NCI-H446 treated with DMSO at 0.1 percent for 48 hours (cell line): ENCODE data around the gene AMPD3.
"Not testable (repeated sequence)": the region's sequence is repeated elsewhere in the genome, so short reads cannot be mapped to it uniquely, and the experiment has no call there.

Experiments used
- DNase-seq: peaks from one replicate; lab custom pipeline; 2025; lab: John Stamatoyannopoulos, UW

AMPD3 gene

GRCh38 chr11:10454878-10455631, at the start of gene AMPD3:
Gene AMPD3 (plus strand): TSS chr11:10455264. CDS start chr11:10461520, 6,256 bp downstream.
- DNase-seq, result no peak

GRCh38 chr11:10405865-10406592, 49.0 kb upstream of the AMPD3 start:
- peak; percentile 78 for DNase-seq

- peak; percentile 22 for DNase-seq
Observed at GRCh38 chr11:10407055-10407454, 48.0 kb upstream of the AMPD3 start.

- DNase-seq, result no peak
Observed at GRCh38 chr11:10407749-10408685, 47.0 kb upstream of the AMPD3 start.

GRCh38 chr11:10409207-10409661, 45.8 kb upstream of the AMPD3 start:
- no peak for DNase-seq

- no peak for DNase-seq
Observed at GRCh38 chr11:10410106-10410843, 44.8 kb upstream of the AMPD3 start.

GRCh38 chr11:10410844-10411200, 44.2 kb upstream of the AMPD3 start:
- no peak for DNase-seq

GRCh38 chr11:10412266-10412665, 42.8 kb upstream of the AMPD3 start:
- no peak for DNase-seq

GRCh38 chr11:10413268-10413667, 41.8 kb upstream of the AMPD3 start:
- no peak for DNase-seq

- DNase-seq, result no peak
Observed at GRCh38 chr11:10414181-10414580, 40.9 kb upstream of the AMPD3 start.

GRCh38 chr11:10414659-10415058, 40.4 kb upstream of the AMPD3 start:
- no peak for DNase-seq

GRCh38 chr11:10415817-10416392, 39.2 kb upstream of the AMPD3 start:
- no peak for DNase-seq

- no peak for DNase-seq
Observed at GRCh38 chr11:10418259-10418949, 36.7 kb upstream of the AMPD3 start.

GRCh38 chr11:10418950-10419310, 36.1 kb upstream of the AMPD3 start:
- DNase-seq, result no peak

- DNase-seq, result no peak
Observed at GRCh38 chr11:10426475-10426874, 28.6 kb upstream of the AMPD3 start.

- no peak for DNase-seq
Observed at GRCh38 chr11:10428453-10428852, 26.6 kb upstream of the AMPD3 start.

GRCh38 chr11:10429526-10429925, 25.5 kb upstream of the AMPD3 start:
- DNase-seq, result no peak

GRCh38 chr11:10432493-10432892, 22.6 kb upstream of the AMPD3 start:
- no peak for DNase-seq

GRCh38 chr11:10432971-10433370, 22.1 kb upstream of the AMPD3 start:
- DNase-seq, result no peak

GRCh38 chr11:10436224-10436623, 18.8 kb upstream of the AMPD3 start:
- no peak for DNase-seq

- DNase-seq, result not testable (repeated sequence)
Observed at GRCh38 chr11:10436683-10437082, 18.4 kb upstream of the AMPD3 start.
